Vagina (tissue), 2 donors: ENCODE results near the gene IFT81.

Experiments used
- POLR2AphosphoS5 ChIP-seq, 2 donors: sonication (generic); formaldehyde crosslinking; IDR thresholded peaks; one replicate each; pipeline ENCODE4 v1.9.0; 2017; ENCODE audit warnings: antibody characterized with exemption in 2 of 2, mild to moderate bottlenecking in 2 of 2, low read depth in 1 of 2; ENCODE audit not compliant: insufficient read depth in 1 of 2
- TF ChIP-seq, protein P1 (sequence below), 3 experiments: fragments of 450-650 bp in 2 of 3; fragments of 200-600 bp in 1 of 3; sonication (generic) in 1 of 3; IDR thresholded peaks; one replicate each; pipeline ENCODE4 v1.5.1; 2017 to 2019; ENCODE audit warnings: antibody characterized with exemption in 3 of 3, mild to moderate bottlenecking in 2 of 3, moderate library complexity in 2 of 3

DNA sequence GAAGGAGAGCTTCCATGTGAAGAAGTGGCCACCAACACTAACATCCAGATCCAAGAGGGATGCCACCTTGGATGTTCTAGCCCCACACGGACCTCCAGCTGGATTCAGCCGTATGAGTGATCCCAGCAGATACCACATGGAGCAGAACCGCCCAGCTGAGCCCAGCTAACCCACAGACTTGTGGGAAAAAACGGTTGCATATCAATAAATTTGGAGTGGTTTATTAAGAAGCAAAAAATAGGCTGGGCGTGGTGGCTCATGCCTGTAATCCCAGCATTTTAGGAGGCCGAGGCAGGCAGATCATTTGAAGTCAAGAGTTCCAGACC lies 11.9 kb upstream of the IFT81 start:
- TF ChIP-seq, protein P1, sequence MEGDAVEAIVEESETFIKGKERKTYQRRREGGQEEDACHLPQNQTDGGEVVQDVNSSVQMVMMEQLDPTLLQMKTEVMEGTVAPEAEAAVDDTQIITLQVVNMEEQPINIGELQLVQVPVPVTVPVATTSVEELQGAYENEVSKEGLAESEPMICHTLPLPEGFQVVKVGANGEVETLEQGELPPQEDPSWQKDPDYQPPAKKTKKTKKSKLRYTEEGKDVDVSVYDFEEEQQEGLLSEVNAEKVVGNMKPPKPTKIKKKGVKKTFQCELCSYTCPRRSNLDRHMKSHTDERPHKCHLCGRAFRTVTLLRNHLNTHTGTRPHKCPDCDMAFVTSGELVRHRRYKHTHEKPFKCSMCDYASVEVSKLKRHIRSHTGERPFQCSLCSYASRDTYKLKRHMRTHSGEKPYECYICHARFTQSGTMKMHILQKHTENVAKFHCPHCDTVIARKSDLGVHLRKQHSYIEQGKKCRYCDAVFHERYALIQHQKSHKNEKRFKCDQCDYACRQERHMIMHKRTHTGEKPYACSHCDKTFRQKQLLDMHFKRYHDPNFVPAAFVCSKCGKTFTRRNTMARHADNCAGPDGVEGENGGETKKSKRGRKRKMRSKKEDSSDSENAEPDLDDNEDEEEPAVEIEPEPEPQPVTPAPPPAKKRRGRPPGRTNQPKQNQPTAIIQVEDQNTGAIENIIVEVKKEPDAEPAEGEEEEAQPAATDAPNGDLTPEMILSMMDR (IDR thresholded peaks at IDR 0.05), result no peak
- no peak for TF ChIP-seq POLR2AphosphoS5 (IDR thresholded peaks at IDR 0.05; ENCODE audit: insufficient read depth in 1 of 2, low read depth in 1 of 2)
